SK-N-SH (cell line): ENCODE results near the gene PRKN. TPM values are rescaled to one million over a fixed set of nuclear protein-coding genes. Genes with fewer than 3 reads are reported as not detected.

Experiments used
- CTCF ChIA-PET: fragments of 300-600, 350-600 bp; formaldehyde crosslinking; extraction: SDS; loops from one replicate; lab custom pipeline; 2021; lab: Yijun Ruan, JAX
- POLR2A ChIA-PET: fragments of 350-600 bp; sonication (Branson Sonifier 250); formaldehyde crosslinking; extraction: SDS; loops from one replicate; lab custom pipeline; 2020; ENCODE audit warnings: antibody characterized with exemption, inconsistent platforms; lab: Yijun Ruan, JAX
- DNase-seq: peaks from one replicate; pipeline ENCODE4 v3.0.0; 2012
- H2AFZ ChIP-seq: fragments of 200-600 bp; sonication (generic); 2 replicates; pipeline ENCODE4 v1.8.1; 2016; ENCODE audit warnings: antibody characterized with exemption, mild to moderate bottlenecking, low read depth
- H3F3A ChIP-seq: fragments of 200-600 bp; sonication (generic); replicated peaks from 2 replicates; pipeline ENCODE3; 2016; ENCODE audit warnings: antibody characterized with exemption, mild to moderate bottlenecking; ENCODE audit not compliant: insufficient read depth
- H3K27ac ChIP-seq, 2 experiments: fragments of 200-500 bp in 1 of 2; fragments of 200-600 bp in 1 of 2; sonication (Bioruptor generic) in 1 of 2; sonication (generic), shearing (Covaris generic) in 1 of 2; 2 replicates each; pipeline versions ENCODE4 v1.5.1 to v1.6.1; 2014 to 2016; ENCODE audit warnings: low read depth in 2 of 2, inconsistent platforms in 1 of 2, low read length in 1 of 2, mild to moderate bottlenecking in 1 of 2, mixed read lengths in 1 of 2
- H3K27me3 ChIP-seq: fragments of 200-600 bp; sonication (generic), shearing (Covaris generic); 2 replicates; pipeline ENCODE4 v1.6.1; 2016; ENCODE audit warnings: mixed run types; ENCODE audit not compliant: insufficient read depth
- H3K36me3 ChIP-seq, 2 experiments: fragments of 200-500 bp in 1 of 2; fragments of 200-600 bp in 1 of 2; sonication (Bioruptor generic) in 1 of 2; sonication (generic) in 1 of 2; replicated peaks in 1 of 2; 2 replicates each; pipeline versions ENCODE3 to v1.5.1; 2014 to 2016; ENCODE audit warnings: low read length in 1 of 2, mild to moderate bottlenecking in 1 of 2; ENCODE audit not compliant: insufficient read depth in 2 of 2, control insufficient read depth in 1 of 2
- H3K4me1 ChIP-seq, 2 experiments: fragments of 200-500 bp in 1 of 2; fragments of 200-600 bp in 1 of 2; sonication (Bioruptor generic) in 1 of 2; sonication (generic), shearing (Covaris generic) in 1 of 2; 2 replicates each; pipeline versions ENCODE4 v1.5.1 to v1.6.1; 2014 to 2016; ENCODE audit warnings: low read depth in 1 of 2, low read length in 1 of 2, mixed run types in 1 of 2; ENCODE audit not compliant: insufficient read depth in 2 of 2, control insufficient read depth in 1 of 2
- H3K4me2 ChIP-seq: fragments of 200-600 bp; sonication (generic), shearing (Covaris generic); 2 replicates; pipeline ENCODE4 v1.6.1; 2017; ENCODE audit warnings: mixed run types
- H3K4me3 ChIP-seq, 2 experiments: fragments of 200-500 bp in 1 of 2; fragments of 200-600 bp in 1 of 2; sonication (Bioruptor generic) in 1 of 2; sonication (generic), shearing (Covaris generic) in 1 of 2; 2 replicates each; pipeline versions ENCODE4 v1.5.1 to v1.8.1; 2014 to 2016; ENCODE audit warnings: low read depth in 2 of 2, inconsistent platforms in 1 of 2, low read length in 1 of 2, mild to moderate bottlenecking in 1 of 2, mixed read lengths in 1 of 2, moderate library complexity in 1 of 2
- H3K79me2 ChIP-seq: fragments of 200-600 bp; sonication (generic); 2 replicates; pipeline ENCODE4 v1.8.1; 2017; ENCODE audit warnings: mild to moderate bottlenecking; ENCODE audit not compliant: insufficient read depth
- H3K9ac ChIP-seq: fragments of 200-600 bp; sonication (generic); 2 replicates; pipeline ENCODE4 v1.6.1; 2017; ENCODE audit warnings: mixed run types
- H3K9me2 ChIP-seq: fragments of 200-600 bp; sonication (generic); 2 replicates; pipeline ENCODE4 v1.6.1; 2017; ENCODE audit warnings: mixed run types
- H3K9me3 ChIP-seq: fragments of 200-600 bp; sonication (generic); 2 replicates; pipeline ENCODE4 v1.6.1; 2017; ENCODE audit warnings: mixed run types, mild to moderate bottlenecking, moderate library complexity
- H4K20me1 ChIP-seq: fragments of 200-600 bp; sonication (generic); 2 replicates; pipeline ENCODE4 v1.6.1; 2017; ENCODE audit warnings: mild to moderate bottlenecking, mixed run types; ENCODE audit not compliant: insufficient read depth
- EP300 ChIP-seq, 2 experiments: IDR thresholded peaks; 2 replicates each; pipeline versions ENCODE4 v1.4.0 to v1.6.1; 2012; ENCODE audit warnings: borderline replicate concordance in 1 of 2, low read depth in 1 of 2, low read length in 1 of 2
- EZH2phosphoT487 ChIP-seq: fragments of 200-600 bp; sonication (generic); IDR thresholded peaks from 2 replicates; pipeline ENCODE4 v1.6.1; 2017; ENCODE audit warnings: low read depth, mixed run types, mild to moderate bottlenecking, antibody characterized with exemption, moderate library complexity, borderline replicate concordance
- FOXM1 ChIP-seq: IDR thresholded peaks from 2 replicates; pipeline ENCODE4 v1.4.0; 2012; ENCODE audit warnings: low read depth, mild to moderate bottlenecking
- GABPA ChIP-seq: IDR thresholded peaks from 2 replicates; pipeline ENCODE4 v1.4.0; 2012; ENCODE audit warnings: low read depth, mild to moderate bottlenecking
- GATA2 ChIP-seq: sonication (generic); formaldehyde crosslinking; IDR thresholded peaks from 2 replicates; pipeline ENCODE4 v1.5.0; 2020; ENCODE audit warnings: mild to moderate bottlenecking, missing genetic modification reagents
- MEF2A ChIP-seq: IDR thresholded peaks from 2 replicates; pipeline ENCODE4 v1.4.0; 2012; ENCODE audit warnings: low read depth, borderline replicate concordance
- MXI1 ChIP-seq: IDR thresholded peaks from 2 replicates; pipeline ENCODE4 v1.6.1; 2012; ENCODE audit warnings: mild to moderate bottlenecking, low read depth, low read length, improper control_type of control experiment
- NFIC ChIP-seq: IDR thresholded peaks from 2 replicates; pipeline ENCODE4 v1.4.0; 2012; ENCODE audit warnings: borderline replicate concordance
- POLR2AphosphoS5 ChIP-seq: IDR thresholded peaks from 2 replicates; pipeline ENCODE4 v1.6.1; 2012; ENCODE audit warnings: low read depth, low read length
- RAD21 ChIP-seq: IDR thresholded peaks from 2 replicates; pipeline ENCODE4 v1.6.1; 2012; ENCODE audit warnings: mild to moderate bottlenecking, low read length
- RFX5 ChIP-seq: IDR thresholded peaks from 2 replicates; pipeline ENCODE4 v1.6.1; 2012; ENCODE audit warnings: mild to moderate bottlenecking, improper control_type of control experiment, low read length
- SIN3A ChIP-seq: IDR thresholded peaks from 2 replicates; pipeline ENCODE4 v1.6.1; 2012; ENCODE audit warnings: low read depth, mild to moderate bottlenecking, low read length, moderate library complexity, borderline replicate concordance
- TCF12 ChIP-seq: IDR thresholded peaks from 2 replicates; pipeline ENCODE4 v1.4.0; 2012
- USF2 ChIP-seq: fragments of 150-350 bp; IDR thresholded peaks from 2 replicates; pipeline ENCODE4 v1.6.1; 2017; ENCODE audit warnings: antibody characterized with exemption, low read length, low read depth, borderline replicate concordance
- ZBTB33 ChIP-seq: IDR thresholded peaks from 2 replicates; pipeline ENCODE4 v1.4.0; 2012; ENCODE audit warnings: low read depth, borderline replicate concordance
- WGBS: methylation state at CpG from one replicate; pipeline ENCODE4 v1.1.6; 2017; ENCODE audit warnings: low lambda C conversion rate; 5-methylcytosine and 5-hydroxymethylcytosine counted together
- polyA plus RNA-seq, 3 experiments: library from polyadenylated mRNA; depleted of rRNA; stranded (reverse); fragments of >200 nt; gene quantifications; 2 replicates each; pipeline ENCODE4 v1.2.3, GENCODE V29; 2012
- TF ChIP-seq, protein P1 (sequence below): IDR thresholded peaks from 2 replicates; pipeline ENCODE4 v1.6.1; 2012; ENCODE audit warnings: mild to moderate bottlenecking, low read depth, low read length, moderate library complexity
- TF ChIP-seq, protein P2 (sequence below): IDR thresholded peaks from 2 replicates; pipeline ENCODE4 v1.4.0; 2012; ENCODE audit warnings: low read depth, borderline replicate concordance

Gene PRKN
- polyA plus RNA-seq, 1 of the 3 experiments (the other 2 are of a cell fraction): 0.76 TPM

DNA sequence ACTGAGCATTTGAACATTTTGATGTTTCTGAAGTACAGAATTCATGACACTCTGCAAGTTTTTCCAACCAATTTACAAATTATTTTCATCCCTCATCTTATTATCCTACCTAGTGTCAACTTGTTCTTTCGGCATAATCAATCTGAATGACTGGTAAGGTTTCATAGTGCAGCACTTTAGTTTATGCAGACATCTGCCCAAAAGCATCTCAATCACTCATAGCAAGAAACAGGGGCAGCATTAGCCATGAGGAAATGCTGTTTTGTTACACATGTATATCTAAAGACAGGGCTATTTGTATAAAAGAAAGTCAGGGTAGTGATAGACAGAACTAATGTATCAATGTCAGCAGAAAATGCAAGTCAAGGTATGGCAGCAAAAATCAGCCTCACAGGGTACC is 1075.6 kb downstream of the PRKN start:
- H3K27ac ChIP-seq: no peak overlapping the region
- H3K79me2 ChIP-seq: no peaks in the 10 kb centered on the region
- no peak for DNase-seq
- H2AFZ ChIP-seq: no peak overlapping the region
- no peaks in the 10 kb centered on the region for H3F3A ChIP-seq
- no peak for TF ChIP-seq NFIC
- TF ChIP-seq MXI1: no peak
- no peak for TF ChIP-seq USF2
- TF ChIP-seq EZH2phosphoT487: no peak
- TF ChIP-seq ZBTB33: no peak
- no peak for TF ChIP-seq GABPA
- TF ChIP-seq TCF12: no peak
- TF ChIP-seq RAD21: no peak
- TF ChIP-seq RFX5: no peak
- no peaks in the 10 kb centered on the region for H3K27me3 ChIP-seq
- H4K20me1 ChIP-seq: no peaks in the 10 kb centered on the region
- POLR2A ChIA-PET: no interaction called here
- no peak overlapping the region for H3K4me2 ChIP-seq
- 46% methylated on average over 1 of the region's 1 CpG for WGBS
- H3K4me1 ChIP-seq: no peaks in the 10 kb centered on the region; a peak in 1 of 4 replicates
- no peaks in the 10 kb centered on the region for H3K9me2 ChIP-seq
- no peak overlapping the region for H3K4me3 ChIP-seq
- CTCF ChIA-PET: interaction anchor here (1.0 kb wide), 1 partner anchor 69 kb away, joined by 3 read pairs; no protein-coding TSS in a partner anchor
- H3K36me3 ChIP-seq: no peaks in the 10 kb centered on the region
- no peaks in the 10 kb centered on the region for H3K9me3 ChIP-seq
- H3K9ac ChIP-seq: no peak overlapping the region

- Histone ChIP-seq H3K27ac (no peak overlapping the region), H3K4me2 (no peak overlapping the region), H3K4me3 (no peak overlapping the region), H3K36me3 (no peaks in the 10 kb centered on the region), H3F3A (no peaks in the 10 kb centered on the region), H3K9me3 (no peaks in the 10 kb centered on the region), H3K27me3 (no peaks in the 10 kb centered on the region), H3K9me2 (no peaks in the 10 kb centered on the region), H4K20me1 (no peaks in the 10 kb centered on the region), H3K79me2 (no peaks in the 10 kb centered on the region), H3K9ac (no peak overlapping the region), H2AFZ (no peak overlapping the region), H3K4me1 (no peaks in the 10 kb centered on the region; a peak in 1 of 4 replicates)
- CTCF ChIA-PET: interaction anchor here (0.6 kb wide), 1 partner anchor 126 kb away, joined by 3 read pairs; no protein-coding TSS in a partner anchor
- POLR2A ChIA-PET: no interaction called here
- DNase-seq: no peak
- 24% methylated on average over 4 of the region's 4 CpGs for WGBS
- TF ChIP-seq POLR2AphosphoS5 (no peak), EP300 (IDR thresholded peaks at IDR 0.05; ENCODE audit: borderline replicate concordance in 1 of 2, low read depth in 1 of 2, low read length in 1 of 2) (no peak), SIN3A (no peak), MEF2A (no peak), GATA2 (CRISPR knock-in tag) (no peak), RFX5 (no peak), FOXM1 (no peak), ZBTB33 (no peak)
- TF ChIP-seq, protein P1, sequence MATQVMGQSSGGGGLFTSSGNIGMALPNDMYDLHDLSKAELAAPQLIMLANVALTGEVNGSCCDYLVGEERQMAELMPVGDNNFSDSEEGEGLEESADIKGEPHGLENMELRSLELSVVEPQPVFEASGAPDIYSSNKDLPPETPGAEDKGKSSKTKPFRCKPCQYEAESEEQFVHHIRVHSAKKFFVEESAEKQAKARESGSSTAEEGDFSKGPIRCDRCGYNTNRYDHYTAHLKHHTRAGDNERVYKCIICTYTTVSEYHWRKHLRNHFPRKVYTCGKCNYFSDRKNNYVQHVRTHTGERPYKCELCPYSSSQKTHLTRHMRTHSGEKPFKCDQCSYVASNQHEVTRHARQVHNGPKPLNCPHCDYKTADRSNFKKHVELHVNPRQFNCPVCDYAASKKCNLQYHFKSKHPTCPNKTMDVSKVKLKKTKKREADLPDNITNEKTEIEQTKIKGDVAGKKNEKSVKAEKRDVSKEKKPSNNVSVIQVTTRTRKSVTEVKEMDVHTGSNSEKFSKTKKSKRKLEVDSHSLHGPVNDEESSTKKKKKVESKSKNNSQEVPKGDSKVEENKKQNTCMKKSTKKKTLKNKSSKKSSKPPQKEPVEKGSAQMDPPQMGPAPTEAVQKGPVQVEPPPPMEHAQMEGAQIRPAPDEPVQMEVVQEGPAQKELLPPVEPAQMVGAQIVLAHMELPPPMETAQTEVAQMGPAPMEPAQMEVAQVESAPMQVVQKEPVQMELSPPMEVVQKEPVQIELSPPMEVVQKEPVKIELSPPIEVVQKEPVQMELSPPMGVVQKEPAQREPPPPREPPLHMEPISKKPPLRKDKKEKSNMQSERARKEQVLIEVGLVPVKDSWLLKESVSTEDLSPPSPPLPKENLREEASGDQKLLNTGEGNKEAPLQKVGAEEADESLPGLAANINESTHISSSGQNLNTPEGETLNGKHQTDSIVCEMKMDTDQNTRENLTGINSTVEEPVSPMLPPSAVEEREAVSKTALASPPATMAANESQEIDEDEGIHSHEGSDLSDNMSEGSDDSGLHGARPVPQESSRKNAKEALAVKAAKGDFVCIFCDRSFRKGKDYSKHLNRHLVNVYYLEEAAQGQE: no peak
- TF ChIP-seq, protein P2, sequence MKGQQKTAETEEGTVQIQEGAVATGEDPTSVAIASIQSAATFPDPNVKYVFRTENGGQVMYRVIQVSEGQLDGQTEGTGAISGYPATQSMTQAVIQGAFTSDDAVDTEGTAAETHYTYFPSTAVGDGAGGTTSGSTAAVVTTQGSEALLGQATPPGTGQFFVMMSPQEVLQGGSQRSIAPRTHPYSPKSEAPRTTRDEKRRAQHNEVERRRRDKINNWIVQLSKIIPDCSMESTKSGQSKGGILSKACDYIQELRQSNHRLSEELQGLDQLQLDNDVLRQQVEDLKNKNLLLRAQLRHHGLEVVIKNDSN: no peak
Measured at GRCh38 chr6:161649841-161650240, 1077.7 kb downstream of the PRKN start.
